ENCODE data around the gene DUOXA2. TPM values are rescaled to one million over a fixed set of nuclear protein-coding genes. Genes with fewer than 3 reads are reported as not detected.

DUOXA2 gene
- total and polyA plus RNA-seq, 2 experiments from 2014 or later = not detected

DNA sequence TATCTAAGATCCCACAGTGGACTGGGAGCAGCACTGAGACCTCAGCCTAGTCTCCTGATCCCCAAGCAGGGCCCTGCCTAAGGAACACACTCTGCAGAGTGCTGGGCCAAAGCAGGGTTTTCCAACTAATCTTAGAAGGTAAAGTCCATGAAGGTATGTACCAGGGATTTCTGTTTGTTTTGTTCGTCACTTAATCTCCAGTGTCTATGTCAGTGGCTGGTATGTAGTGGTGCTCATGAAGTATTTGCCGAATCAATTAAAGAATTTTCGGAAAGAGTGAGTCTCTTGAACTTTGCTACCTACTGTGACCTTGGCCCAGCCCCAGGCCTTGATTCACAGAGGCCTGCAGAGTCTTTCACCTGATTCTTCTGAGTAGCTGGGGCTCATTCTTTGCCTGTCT is 17.4 kb downstream of the DUOXA2 start (continued):
- TF ChIP-seq CREB1 (CRISPR knock-in tag; IDR thresholded peaks at IDR 0.05; ENCODE audit: low read depth) = no peak
- no peak for TF ChIP-seq ZNF331 (CRISPR knock-in tag; IDR thresholded peaks at IDR 0.05; ENCODE audit: low read depth)
- TF ChIP-seq, protein P1, sequence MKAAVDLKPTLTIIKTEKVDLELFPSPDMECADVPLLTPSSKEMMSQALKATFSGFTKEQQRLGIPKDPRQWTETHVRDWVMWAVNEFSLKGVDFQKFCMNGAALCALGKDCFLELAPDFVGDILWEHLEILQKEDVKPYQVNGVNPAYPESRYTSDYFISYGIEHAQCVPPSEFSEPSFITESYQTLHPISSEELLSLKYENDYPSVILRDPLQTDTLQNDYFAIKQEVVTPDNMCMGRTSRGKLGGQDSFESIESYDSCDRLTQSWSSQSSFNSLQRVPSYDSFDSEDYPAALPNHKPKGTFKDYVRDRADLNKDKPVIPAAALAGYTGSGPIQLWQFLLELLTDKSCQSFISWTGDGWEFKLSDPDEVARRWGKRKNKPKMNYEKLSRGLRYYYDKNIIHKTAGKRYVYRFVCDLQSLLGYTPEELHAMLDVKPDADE (IDR thresholded peaks at IDR 0.05) = no peak
- TF ChIP-seq EZH2phosphoT487 (IDR thresholded peaks at IDR 0.05; ENCODE audit: unreplicated experiment) = no peak
- no peak for TF ChIP-seq POLR2AphosphoS5 (IDR thresholded peaks at IDR 0.05; ENCODE audit: low read depth)
- TF ChIP-seq STAT1 (IDR thresholded peaks at IDR 0.05; ENCODE audit: unreplicated experiment) = no peak

DNA sequence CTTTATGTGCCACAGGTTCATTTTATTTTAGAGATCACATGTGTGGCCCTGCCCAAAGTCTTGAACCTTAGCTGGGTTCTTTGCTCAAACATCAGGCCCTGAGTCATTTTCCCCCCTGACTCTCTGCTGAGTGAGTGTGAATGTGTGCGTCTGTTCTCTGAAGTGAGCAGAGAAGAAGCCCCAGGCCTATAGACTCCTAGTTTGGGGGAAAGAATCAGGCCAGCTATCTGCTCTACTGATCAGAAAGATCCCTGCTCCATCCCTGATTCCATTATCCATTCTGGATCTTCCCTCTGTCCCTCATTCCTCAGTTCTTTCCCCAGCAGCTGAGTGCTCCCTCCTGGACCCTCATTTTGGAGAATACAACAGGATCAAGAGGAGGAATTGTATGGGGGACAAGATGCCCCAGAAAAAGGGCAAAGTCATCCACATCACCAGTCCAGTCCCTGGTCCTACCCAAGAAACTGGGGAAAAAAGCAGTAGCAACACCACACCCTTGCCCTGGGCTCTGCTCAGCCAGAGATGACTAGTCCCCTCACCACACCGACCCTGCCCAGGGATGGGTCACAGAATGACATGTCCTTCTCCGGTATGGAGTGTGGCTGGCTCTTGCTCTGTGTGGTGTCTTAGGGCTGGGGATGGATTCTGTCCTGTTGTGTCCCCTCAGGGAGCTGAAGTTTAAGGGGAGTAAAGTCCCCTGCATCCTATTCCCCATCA is 18.9 kb downstream of the DUOXA2 start:
- Histone ChIP-seq H3K4me2 (no peak overlapping the region), H3K4me3 (no peak overlapping the region), H3K27me3 (ENCODE audit: insufficient read depth) (peaks cover 99% of the 10 kb centered on the region), H3F3A (replicated peaks; ENCODE audit: low read depth) (no peaks in the 10 kb centered on the region), H4K20me1 (replicated peaks; ENCODE audit: insufficient read depth) (no peaks in the 10 kb centered on the region; the same call in 1 of the 2 replicates), H3K36me3 (ENCODE audit: insufficient read depth) (no peaks in the 10 kb centered on the region), H3K9me2 (ENCODE audit: insufficient read depth) (no peaks in the 10 kb centered on the region), H3K27ac (ENCODE audit: low read depth) (no peak overlapping the region), H3K4me1 (ENCODE audit: insufficient read depth) (peaks cover 16% of the 10 kb centered on the region; the same call in 1 of the 2 replicates), H3K79me2 (replicated peaks; ENCODE audit: insufficient read depth) (no peaks in the 10 kb centered on the region), H2AFZ (no peak overlapping the region)
- Mint-ChIP-seq H3K36me3 (ENCODE audit: low read depth) (no peaks in the 10 kb centered on the region; the same call in 2 of the 3 replicates), H3K4me1 (peaks cover 7% of the 10 kb centered on the region), H3K4me3 (no peak overlapping the region), H3K9me3 (no peaks in the 10 kb centered on the region; the same call in 2 of the 3 replicates), H3K27ac (no peak overlapping the region), H3K27me3 (ENCODE audit: insufficient read depth, low read depth, poor library complexity) (peaks cover 82% of the 10 kb centered on the region)
- TF ChIP-seq EZH2 (IDR thresholded peaks at IDR 0.05; ENCODE audit: low read depth, unreplicated experiment) = peak; percentile 22
- no peak for TF ChIP-seq EZH2phosphoT487 (IDR thresholded peaks at IDR 0.05; ENCODE audit: unreplicated experiment)
- DNase-seq (ENCODE audit: low spot score) = no peak
- no peak for ATAC-seq

DNA sequence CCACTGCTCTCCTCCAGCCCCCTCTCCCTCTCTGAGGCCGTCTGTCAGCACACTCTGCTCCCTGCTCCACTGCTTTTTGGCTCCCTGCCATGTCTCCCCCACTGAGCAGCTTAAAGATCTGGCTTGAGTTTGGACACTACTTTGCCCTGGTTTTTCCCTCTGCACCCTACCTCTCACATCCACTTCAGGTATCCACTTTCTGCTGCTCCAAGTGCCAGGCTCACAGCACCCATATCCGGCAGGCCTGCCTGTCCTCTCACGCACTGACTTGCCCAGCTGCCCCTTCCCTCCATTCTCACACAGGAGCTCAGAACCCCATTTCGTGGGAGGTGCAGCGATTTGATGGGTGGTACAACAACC is 19.4 kb downstream of the DUOXA2 start:
- Histone ChIP-seq H3K4me1 (ENCODE audit: insufficient read depth) (peaks cover 11% of the 10 kb centered on the region; the same call in 1 of the 2 replicates), H2AFZ (no peak overlapping the region), H3F3A (replicated peaks; ENCODE audit: low read depth) (no peaks in the 10 kb centered on the region), H3K27ac (ENCODE audit: low read depth) (no peak overlapping the region), H3K4me3 (no peak overlapping the region), H3K4me2 (no peak overlapping the region), H3K27me3 (ENCODE audit: insufficient read depth) (peaks cover 97% of the 10 kb centered on the region), H3K9me2 (ENCODE audit: insufficient read depth) (no peaks in the 10 kb centered on the region), H3K36me3 (ENCODE audit: insufficient read depth) (no peaks in the 10 kb centered on the region), H3K79me2 (replicated peaks; ENCODE audit: insufficient read depth) (no peaks in the 10 kb centered on the region), H4K20me1 (replicated peaks; ENCODE audit: insufficient read depth) (no peaks in the 10 kb centered on the region; the same call in 1 of the 2 replicates)
- Mint-ChIP-seq H3K27me3 (ENCODE audit: insufficient read depth, low read depth, poor library complexity) (peaks cover 77% of the 10 kb centered on the region), H3K9me3 (no peaks in the 10 kb centered on the region; the same call in 2 of the 3 replicates), H3K4me3 (no peak overlapping the region), H3K4me1 (peaks cover 5% of the 10 kb centered on the region), H3K36me3 (ENCODE audit: low read depth) (no peaks in the 10 kb centered on the region; the same call in 2 of the 3 replicates), H3K27ac (no peak overlapping the region)
- no peak for ATAC-seq
- DNase-seq (ENCODE audit: low spot score) = no peak
- TF ChIP-seq, protein P1 (IDR thresholded peaks at IDR 0.05) = no peak
- TF ChIP-seq, protein P2, sequence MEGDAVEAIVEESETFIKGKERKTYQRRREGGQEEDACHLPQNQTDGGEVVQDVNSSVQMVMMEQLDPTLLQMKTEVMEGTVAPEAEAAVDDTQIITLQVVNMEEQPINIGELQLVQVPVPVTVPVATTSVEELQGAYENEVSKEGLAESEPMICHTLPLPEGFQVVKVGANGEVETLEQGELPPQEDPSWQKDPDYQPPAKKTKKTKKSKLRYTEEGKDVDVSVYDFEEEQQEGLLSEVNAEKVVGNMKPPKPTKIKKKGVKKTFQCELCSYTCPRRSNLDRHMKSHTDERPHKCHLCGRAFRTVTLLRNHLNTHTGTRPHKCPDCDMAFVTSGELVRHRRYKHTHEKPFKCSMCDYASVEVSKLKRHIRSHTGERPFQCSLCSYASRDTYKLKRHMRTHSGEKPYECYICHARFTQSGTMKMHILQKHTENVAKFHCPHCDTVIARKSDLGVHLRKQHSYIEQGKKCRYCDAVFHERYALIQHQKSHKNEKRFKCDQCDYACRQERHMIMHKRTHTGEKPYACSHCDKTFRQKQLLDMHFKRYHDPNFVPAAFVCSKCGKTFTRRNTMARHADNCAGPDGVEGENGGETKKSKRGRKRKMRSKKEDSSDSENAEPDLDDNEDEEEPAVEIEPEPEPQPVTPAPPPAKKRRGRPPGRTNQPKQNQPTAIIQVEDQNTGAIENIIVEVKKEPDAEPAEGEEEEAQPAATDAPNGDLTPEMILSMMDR (conservative IDR thresholded peaks at IDR 0.05; ENCODE audit: low read depth in 2 of 2) = no peak
- TF ChIP-seq ZNF331 (CRISPR knock-in tag; IDR thresholded peaks at IDR 0.05; ENCODE audit: low read depth) = no peak
